HCT116 (cell line): ENCODE results near the gene ACOT11.

ENCODE experiments used
- CTCF ChIP-seq, 3 experiments: fragments of 200-600 bp in 1 of 3; sonication (generic) in 1 of 3; IDR thresholded peaks in 2 of 3; conservative IDR thresholded peaks in 1 of 3; 2 replicates each; pipeline ENCODE4 v1.5.1; 2012 to 2017; ENCODE audit warnings: low read depth in 2 of 3, low read length in 2 of 3, antibody characterized with exemption in 1 of 3, borderline replicate concordance in 1 of 3, control low read depth in 1 of 3, mild to moderate bottlenecking in 1 of 3, mixed read lengths in 1 of 3, mixed run types in 1 of 3, moderate library complexity in 1 of 3; ENCODE audit not compliant: insufficient read depth in 1 of 3
- EZH2 ChIP-seq: fragments of 200-600 bp; sonication (generic); IDR thresholded peaks from 2 replicates; pipeline ENCODE4 v1.6.1; 2017; ENCODE audit warnings: antibody characterized with exemption, mixed run types
- FOSL1 ChIP-seq: IDR thresholded peaks from 2 replicates; pipeline ENCODE4 v1.6.1; 2012; ENCODE audit warnings: low read depth
- POLR2A ChIP-seq: IDR thresholded peaks from 2 replicates; pipeline ENCODE4 v1.7.0; 2011; ENCODE audit warnings: borderline replicate concordance; ENCODE audit not compliant: insufficient read depth, insufficient read length; ENCODE audit errors: extremely low read depth
- POLR2AphosphoS5 ChIP-seq: IDR thresholded peaks from 2 replicates; pipeline ENCODE4 v1.6.1; 2011; ENCODE audit warnings: mild to moderate bottlenecking, low read depth, low read length, moderate library complexity
- SP1 ChIP-seq: IDR thresholded peaks from 2 replicates; pipeline ENCODE4 v1.6.1; 2012; ENCODE audit warnings: low read depth
- SRF ChIP-seq: IDR thresholded peaks from 2 replicates; pipeline ENCODE4 v1.6.1; 2012; ENCODE audit warnings: low read depth
- TCF7L2 ChIP-seq: IDR thresholded peaks from 2 replicates; pipeline ENCODE4 v1.7.0; 2011; ENCODE audit warnings: borderline replicate concordance, inconsistent platforms; ENCODE audit not compliant: insufficient read depth, insufficient read length; ENCODE audit errors: extremely low read depth
- YY1 ChIP-seq: IDR thresholded peaks from 2 replicates; pipeline ENCODE4 v1.6.1; 2011; ENCODE audit warnings: low read length, low read depth, moderate library complexity, mild to moderate bottlenecking; ENCODE audit not compliant: insufficient replicate concordance; ENCODE audit errors: extremely low read depth
- ZNF274 ChIP-seq: fragments of 200-500 bp; sonication (Bioruptor generic); IDR thresholded peaks from 2 replicates; pipeline ENCODE4 v1.6.1; 2014; ENCODE audit warnings: mild to moderate bottlenecking, low read depth, low read length, inconsistent platforms
- TF ChIP-seq, protein P1 (sequence below): IDR thresholded peaks from 2 replicates; pipeline ENCODE4 v1.6.1; 2012; ENCODE audit warnings: low read depth

- TF ChIP-seq ZNF274 (no peak), POLR2AphosphoS5 (peak; percentile 51), POLR2A (no peak), CTCF (IDR thresholded peaks at IDR 0.05 in 2 of 3, conservative IDR thresholded peaks at IDR 0.05 in 1 of 3; ENCODE audit: borderline replicate concordance in 1 of 3, insufficient read depth in 1 of 3, low read depth in 2 of 3, low read length in 2 of 3) (no peak; a peak in 1 of 6 replicates), EZH2 (no peak), SP1 (peak; percentile 48), FOSL1 (peak; percentile 70; the same call in 1 of the 2 replicates), YY1 (peak; percentile 31), SRF (no peak), TCF7L2 (peak; percentile 84)
- TF ChIP-seq, protein P1, sequence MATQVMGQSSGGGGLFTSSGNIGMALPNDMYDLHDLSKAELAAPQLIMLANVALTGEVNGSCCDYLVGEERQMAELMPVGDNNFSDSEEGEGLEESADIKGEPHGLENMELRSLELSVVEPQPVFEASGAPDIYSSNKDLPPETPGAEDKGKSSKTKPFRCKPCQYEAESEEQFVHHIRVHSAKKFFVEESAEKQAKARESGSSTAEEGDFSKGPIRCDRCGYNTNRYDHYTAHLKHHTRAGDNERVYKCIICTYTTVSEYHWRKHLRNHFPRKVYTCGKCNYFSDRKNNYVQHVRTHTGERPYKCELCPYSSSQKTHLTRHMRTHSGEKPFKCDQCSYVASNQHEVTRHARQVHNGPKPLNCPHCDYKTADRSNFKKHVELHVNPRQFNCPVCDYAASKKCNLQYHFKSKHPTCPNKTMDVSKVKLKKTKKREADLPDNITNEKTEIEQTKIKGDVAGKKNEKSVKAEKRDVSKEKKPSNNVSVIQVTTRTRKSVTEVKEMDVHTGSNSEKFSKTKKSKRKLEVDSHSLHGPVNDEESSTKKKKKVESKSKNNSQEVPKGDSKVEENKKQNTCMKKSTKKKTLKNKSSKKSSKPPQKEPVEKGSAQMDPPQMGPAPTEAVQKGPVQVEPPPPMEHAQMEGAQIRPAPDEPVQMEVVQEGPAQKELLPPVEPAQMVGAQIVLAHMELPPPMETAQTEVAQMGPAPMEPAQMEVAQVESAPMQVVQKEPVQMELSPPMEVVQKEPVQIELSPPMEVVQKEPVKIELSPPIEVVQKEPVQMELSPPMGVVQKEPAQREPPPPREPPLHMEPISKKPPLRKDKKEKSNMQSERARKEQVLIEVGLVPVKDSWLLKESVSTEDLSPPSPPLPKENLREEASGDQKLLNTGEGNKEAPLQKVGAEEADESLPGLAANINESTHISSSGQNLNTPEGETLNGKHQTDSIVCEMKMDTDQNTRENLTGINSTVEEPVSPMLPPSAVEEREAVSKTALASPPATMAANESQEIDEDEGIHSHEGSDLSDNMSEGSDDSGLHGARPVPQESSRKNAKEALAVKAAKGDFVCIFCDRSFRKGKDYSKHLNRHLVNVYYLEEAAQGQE = no peak
Measured at GRCh38 chr1:54542120-54542961, 5.7 kb upstream of the ACOT11 start.
